Measurements from ENCODE around the gene RNGTT. TPM values are rescaled to one million over a fixed set of nuclear protein-coding genes. Genes with fewer than 3 reads are reported as not detected.
A peak's percentile ranks its signal among the peaks of the same experiment; 100 is the strongest.
"Not testable (repeated sequence)": the region's sequence is repeated elsewhere in the genome, so short reads cannot be mapped to it uniquely, and the experiment has no call there.

The RNGTT gene
- total RNA-seq, 1 donor from 2014 or later, result 14.4 TPM

DNA sequence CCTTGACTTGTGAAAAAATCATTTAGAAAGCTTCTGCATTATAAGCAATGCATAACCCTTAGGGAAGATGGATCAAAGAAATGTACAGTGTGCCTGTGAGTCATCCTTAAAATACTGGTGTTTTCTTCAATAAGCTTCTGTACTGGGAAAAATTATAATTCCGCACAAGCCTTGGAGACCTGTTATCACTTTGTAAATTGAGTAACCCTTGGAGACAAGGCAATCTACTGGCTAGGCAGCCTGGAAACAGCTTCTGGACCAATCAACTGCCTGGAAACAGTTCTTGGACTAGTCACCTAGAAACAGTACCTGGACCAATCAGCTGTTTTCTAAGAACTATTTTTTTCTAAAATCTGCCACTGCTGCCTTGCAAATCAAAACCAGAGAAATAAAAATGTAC is 25.8 kb upstream of the RNGTT start:
- Histone ChIP-seq H3K4me3 (ENCODE audit: low read depth, low read length) (no peak overlapping the region), H3K27me3 (ENCODE audit: control insufficient read depth, insufficient read depth, low read length) (no peaks in the 10 kb centered on the region), H3K36me3 (ENCODE audit: control insufficient read depth, insufficient read depth, low read length) (no peaks in the 10 kb centered on the region)
- DNase-seq (ENCODE audit: low read depth), result no peak
- TF ChIP-seq, protein P1, sequence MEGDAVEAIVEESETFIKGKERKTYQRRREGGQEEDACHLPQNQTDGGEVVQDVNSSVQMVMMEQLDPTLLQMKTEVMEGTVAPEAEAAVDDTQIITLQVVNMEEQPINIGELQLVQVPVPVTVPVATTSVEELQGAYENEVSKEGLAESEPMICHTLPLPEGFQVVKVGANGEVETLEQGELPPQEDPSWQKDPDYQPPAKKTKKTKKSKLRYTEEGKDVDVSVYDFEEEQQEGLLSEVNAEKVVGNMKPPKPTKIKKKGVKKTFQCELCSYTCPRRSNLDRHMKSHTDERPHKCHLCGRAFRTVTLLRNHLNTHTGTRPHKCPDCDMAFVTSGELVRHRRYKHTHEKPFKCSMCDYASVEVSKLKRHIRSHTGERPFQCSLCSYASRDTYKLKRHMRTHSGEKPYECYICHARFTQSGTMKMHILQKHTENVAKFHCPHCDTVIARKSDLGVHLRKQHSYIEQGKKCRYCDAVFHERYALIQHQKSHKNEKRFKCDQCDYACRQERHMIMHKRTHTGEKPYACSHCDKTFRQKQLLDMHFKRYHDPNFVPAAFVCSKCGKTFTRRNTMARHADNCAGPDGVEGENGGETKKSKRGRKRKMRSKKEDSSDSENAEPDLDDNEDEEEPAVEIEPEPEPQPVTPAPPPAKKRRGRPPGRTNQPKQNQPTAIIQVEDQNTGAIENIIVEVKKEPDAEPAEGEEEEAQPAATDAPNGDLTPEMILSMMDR (IDR thresholded peaks at IDR 0.05; ENCODE audit: insufficient read depth, low read length, poor library complexity, severe bottlenecking), result no peak

DNA sequence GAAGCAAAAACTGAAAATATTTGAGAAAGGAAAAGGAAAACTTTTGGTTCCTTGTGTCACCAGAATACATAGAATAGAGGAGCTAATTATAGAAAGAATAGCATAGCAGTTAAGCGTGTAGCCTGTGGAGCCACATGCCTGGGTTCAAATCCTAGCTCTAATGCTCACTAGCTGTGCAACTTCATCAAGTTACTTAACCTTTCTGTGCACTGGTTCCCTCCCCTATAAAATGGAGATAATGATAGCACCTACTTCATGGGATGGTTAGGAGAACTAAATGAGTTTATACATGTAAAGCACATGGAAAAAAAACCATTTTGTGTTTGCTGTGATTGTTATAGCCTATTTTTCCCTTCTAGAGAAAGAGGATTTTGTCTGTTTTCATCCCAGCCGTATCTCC is 24.5 kb upstream of the RNGTT start:
- no peak overlapping the region for H3K4me3 ChIP-seq (ENCODE audit: low read depth, low read length)
- no peaks in the 10 kb centered on the region for H3K27me3 ChIP-seq (ENCODE audit: control insufficient read depth, insufficient read depth, low read length)
- no peak for DNase-seq (ENCODE audit: low read depth)
- no peaks in the 10 kb centered on the region for H3K36me3 ChIP-seq (ENCODE audit: control insufficient read depth, insufficient read depth, low read length)
- TF ChIP-seq, protein P1 (IDR thresholded peaks at IDR 0.05; ENCODE audit: insufficient read depth, low read length, poor library complexity, severe bottlenecking), result no peak

DNA sequence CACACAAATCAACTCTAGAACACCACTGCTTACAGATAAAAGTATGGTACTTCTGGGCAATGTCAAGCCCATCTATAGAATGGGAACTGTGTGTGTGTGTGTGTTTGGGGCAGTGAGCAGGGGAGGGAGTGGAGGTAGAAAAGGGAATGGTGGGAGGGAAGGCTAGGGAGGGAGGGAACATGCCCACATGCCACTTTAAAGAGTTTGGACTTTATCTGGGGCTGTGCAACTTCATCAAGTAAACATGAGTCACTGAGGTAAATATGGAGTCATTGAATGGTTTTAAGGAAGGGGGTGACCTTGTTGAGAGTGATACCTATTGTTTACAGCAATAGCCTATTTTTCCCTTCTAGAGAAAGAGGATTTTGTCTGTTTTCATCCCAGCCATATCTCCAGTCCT is 22.5 kb upstream of the RNGTT start:
- no peaks in the 10 kb centered on the region for H3K27me3 ChIP-seq (ENCODE audit: control insufficient read depth, insufficient read depth, low read length)
- no peak for DNase-seq (ENCODE audit: low read depth)
- no peaks in the 10 kb centered on the region for H3K36me3 ChIP-seq (ENCODE audit: control insufficient read depth, insufficient read depth, low read length)
- TF ChIP-seq, protein P1 (IDR thresholded peaks at IDR 0.05; ENCODE audit: insufficient read depth, low read length, poor library complexity, severe bottlenecking), result no peak
- no peak overlapping the region for H3K4me3 ChIP-seq (ENCODE audit: low read depth, low read length)

DNA sequence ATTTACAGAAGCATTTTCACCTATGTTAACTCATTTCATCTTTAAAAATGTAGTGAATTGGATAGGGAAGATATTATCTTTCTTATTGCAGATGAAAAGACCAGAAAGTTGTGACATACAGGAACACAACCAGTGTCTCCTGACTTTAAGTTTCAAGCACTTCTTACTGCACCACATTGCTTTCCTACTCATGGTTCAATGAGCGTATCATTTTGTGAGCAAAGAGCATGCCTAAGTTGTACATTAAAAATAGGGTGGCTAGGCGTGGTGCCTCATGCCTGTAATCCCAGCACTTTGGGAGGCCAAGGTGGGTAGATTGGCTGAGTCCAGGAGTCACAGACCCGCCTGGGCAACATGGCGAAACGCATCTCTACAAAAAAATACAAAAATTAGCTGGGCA is 21.2 kb upstream of the RNGTT start:
- no peak for DNase-seq (ENCODE audit: low read depth)
- H3K4me3 ChIP-seq (ENCODE audit: low read depth, low read length), result no peak overlapping the region
- no peaks in the 10 kb centered on the region for H3K36me3 ChIP-seq (ENCODE audit: control insufficient read depth, insufficient read depth, low read length)
- TF ChIP-seq, protein P1 (IDR thresholded peaks at IDR 0.05; ENCODE audit: insufficient read depth, low read length, poor library complexity, severe bottlenecking), result no peak
- no peaks in the 10 kb centered on the region for H3K27me3 ChIP-seq (ENCODE audit: control insufficient read depth, insufficient read depth, low read length)

DNA sequence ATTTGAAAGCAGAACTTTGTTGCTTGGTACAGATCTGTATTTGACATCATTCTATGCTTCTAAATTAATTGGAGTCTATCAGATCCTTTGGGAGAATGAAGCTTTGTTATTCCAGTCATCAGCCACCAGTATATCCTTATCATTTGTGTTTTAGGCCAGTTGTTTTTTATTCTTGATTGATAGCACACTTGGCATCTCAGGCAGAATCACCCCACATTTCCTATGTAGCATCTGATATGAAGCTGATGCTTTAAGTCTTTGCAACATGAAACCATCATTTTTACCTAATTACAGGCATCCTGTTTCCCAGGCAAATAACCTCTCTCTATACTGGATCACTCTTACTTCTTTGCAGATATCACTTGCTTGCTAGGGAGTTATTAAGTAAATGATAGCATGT is 20.7 kb upstream of the RNGTT start:
- no peak for DNase-seq (ENCODE audit: low read depth)
- no peaks in the 10 kb centered on the region for H3K27me3 ChIP-seq (ENCODE audit: control insufficient read depth, insufficient read depth, low read length)
- TF ChIP-seq, protein P1 (IDR thresholded peaks at IDR 0.05; ENCODE audit: insufficient read depth, low read length, poor library complexity, severe bottlenecking), result no peak
- no peak overlapping the region for H3K4me3 ChIP-seq (ENCODE audit: low read depth, low read length)
- H3K36me3 ChIP-seq (ENCODE audit: control insufficient read depth, insufficient read depth, low read length), result no peaks in the 10 kb centered on the region

DNA sequence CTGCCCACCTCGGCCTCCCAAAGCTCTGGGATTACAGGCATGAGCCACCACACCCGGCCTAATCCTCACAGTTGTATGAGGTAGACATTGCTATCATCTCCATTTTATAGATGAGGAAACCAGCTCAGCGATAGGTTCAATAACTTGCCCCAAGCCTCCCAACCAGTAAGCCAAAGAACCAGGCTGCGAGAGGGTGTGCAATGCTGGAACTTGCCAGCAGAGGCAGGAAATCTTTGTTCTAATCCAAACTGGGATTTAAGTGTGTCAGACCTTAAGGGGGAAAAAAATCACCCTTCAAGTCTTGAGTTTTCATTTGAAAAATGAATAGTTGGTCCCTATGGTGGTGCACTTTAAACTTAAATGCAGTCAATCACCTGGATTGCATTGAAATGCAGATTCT is 20.1 kb upstream of the RNGTT start:
- DNase-seq (ENCODE audit: low read depth), result no peak
- Histone ChIP-seq H3K36me3 (ENCODE audit: control insufficient read depth, insufficient read depth, low read length) (no peaks in the 10 kb centered on the region), H3K27me3 (ENCODE audit: control insufficient read depth, insufficient read depth, low read length) (no peaks in the 10 kb centered on the region), H3K4me3 (ENCODE audit: low read depth, low read length) (no peak overlapping the region)
- TF ChIP-seq, protein P1 (IDR thresholded peaks at IDR 0.05; ENCODE audit: insufficient read depth, low read length, poor library complexity, severe bottlenecking), result peak; percentile 50

DNA sequence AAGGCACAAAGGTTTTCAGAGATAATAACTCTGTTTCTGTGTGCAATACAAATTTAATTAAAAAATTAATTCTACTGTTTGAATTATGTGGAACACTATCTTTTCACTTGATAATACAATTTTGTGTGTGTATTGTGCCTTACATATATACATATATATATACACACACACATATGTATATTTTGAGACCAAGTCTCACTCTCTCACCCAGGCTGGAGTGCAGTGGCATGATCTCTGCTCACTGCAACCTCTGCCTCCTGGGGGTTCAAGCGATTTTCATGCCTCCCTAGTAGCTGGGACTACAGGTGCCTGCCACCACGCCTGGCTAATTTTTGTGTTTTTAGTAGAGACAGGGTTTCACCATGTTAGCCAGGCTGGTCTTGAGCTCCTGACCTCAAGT is 19.7 kb upstream of the RNGTT start:
- H3K4me3 ChIP-seq (ENCODE audit: low read depth, low read length); H3K27me3 ChIP-seq (ENCODE audit: control insufficient read depth, insufficient read depth, low read length); DNase-seq (ENCODE audit: low read depth); H3K36me3 ChIP-seq (ENCODE audit: control insufficient read depth, insufficient read depth, low read length): not testable (repeated sequence)
